Activated naive CD8-positive, alpha-beta T cell (primary cell): ENCODE measurements around the gene PRKCB.

Source experiments
- H3K27ac Mint-ChIP-seq: one replicate; pipeline ENCODE4 v1.8.0; 2021; ENCODE audit warnings: mixed read lengths
- H3K27me3 Mint-ChIP-seq: one replicate; pipeline ENCODE4 v1.8.0; 2021; ENCODE audit warnings: mixed read lengths
- H3K36me3 Mint-ChIP-seq: one replicate; pipeline ENCODE4 v1.8.0; 2021; ENCODE audit warnings: mixed read lengths
- H3K4me1 Mint-ChIP-seq: one replicate; pipeline ENCODE4 v1.8.0; 2021; ENCODE audit warnings: low read depth, mixed read lengths
- H3K4me3 Mint-ChIP-seq: one replicate; pipeline ENCODE4 v1.8.0; 2021; ENCODE audit warnings: mild to moderate bottlenecking, mixed read lengths
- H3K9me3 Mint-ChIP-seq: one replicate; pipeline ENCODE4 v1.8.0; 2021; ENCODE audit warnings: low read depth, mixed read lengths

Gene PRKCB

GRCh38 chr16:24152826-24153225 lies 317.0 kb downstream of the PRKCB start:
- Mint-ChIP-seq H3K36me3 (peaks cover 16% of the 10 kb centered on the region), H3K4me1 (peaks cover 46% of the 10 kb centered on the region), H3K9me3 (no peaks in the 10 kb centered on the region), H3K27ac (no peak overlapping the region), H3K4me3 (no peak overlapping the region), H3K27me3 (no peaks in the 10 kb centered on the region)

GRCh38 chr16:24156777-24157176 lies 321.0 kb downstream of the PRKCB start:
- no peak overlapping the region for H3K4me3 Mint-ChIP-seq
- H3K27ac Mint-ChIP-seq, result no peak overlapping the region
- H3K36me3 Mint-ChIP-seq, result peaks cover 20% of the 10 kb centered on the region
- H3K9me3 Mint-ChIP-seq, result no peaks in the 10 kb centered on the region
- no peaks in the 10 kb centered on the region for H3K27me3 Mint-ChIP-seq
- H3K4me1 Mint-ChIP-seq, result peaks cover 18% of the 10 kb centered on the region

GRCh38 chr16:24163935-24164334 lies 328.2 kb downstream of the PRKCB start:
- H3K4me3 Mint-ChIP-seq, result no peak overlapping the region
- H3K36me3 Mint-ChIP-seq, result peaks cover 14% of the 10 kb centered on the region
- H3K4me1 Mint-ChIP-seq, result peaks cover 4% of the 10 kb centered on the region
- H3K27ac Mint-ChIP-seq, result no peak overlapping the region
- H3K27me3 Mint-ChIP-seq, result no peaks in the 10 kb centered on the region
- no peaks in the 10 kb centered on the region for H3K9me3 Mint-ChIP-seq

DNA sequence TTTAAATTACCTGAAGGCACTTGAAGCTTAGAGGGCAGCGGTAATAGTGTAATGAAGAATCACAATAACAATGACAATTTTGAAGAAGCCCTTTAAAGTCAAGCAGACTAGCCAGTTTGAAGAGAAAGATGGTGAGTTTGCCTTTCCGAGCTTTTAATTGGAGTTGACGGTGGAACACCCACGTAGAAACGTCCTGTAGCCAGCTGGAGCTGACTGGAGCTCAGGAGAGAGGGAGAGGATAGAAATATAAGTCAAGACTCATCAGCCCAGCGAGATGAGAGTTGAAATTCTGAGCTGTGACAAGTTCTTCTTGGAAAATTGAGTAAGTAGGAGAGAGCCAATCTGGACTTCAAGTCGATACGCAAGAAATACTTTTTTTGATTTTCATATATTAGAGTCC lies 328.6 kb downstream of the PRKCB start:
- peaks cover 4% of the 10 kb centered on the region for H3K4me1 Mint-ChIP-seq
- no peak overlapping the region for H3K27ac Mint-ChIP-seq
- H3K9me3 Mint-ChIP-seq, result no peaks in the 10 kb centered on the region
- H3K27me3 Mint-ChIP-seq, result no peaks in the 10 kb centered on the region
- H3K4me3 Mint-ChIP-seq, result no peak overlapping the region
- H3K36me3 Mint-ChIP-seq, result peaks cover 13% of the 10 kb centered on the region

DNA sequence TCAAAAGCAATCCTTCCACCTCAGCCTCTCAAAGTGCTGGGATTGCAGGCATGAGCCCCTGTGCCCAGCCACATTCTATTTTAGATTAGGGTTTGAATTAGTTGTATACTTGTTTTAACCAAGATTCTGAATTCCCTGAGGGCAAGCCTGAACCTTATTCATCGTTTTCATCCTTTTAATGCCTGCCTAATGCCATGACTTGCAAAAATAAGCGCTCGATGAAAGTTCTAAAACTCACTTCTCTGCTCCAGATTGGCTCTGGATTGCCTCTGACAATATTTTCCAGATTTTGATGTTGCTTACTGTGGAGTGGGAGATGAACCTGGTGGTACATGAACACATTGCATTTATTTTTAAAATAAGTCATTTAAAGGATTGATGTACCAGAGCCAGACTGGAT lies 329.5 kb downstream of the PRKCB start:
- Mint-ChIP-seq H3K36me3 (peaks cover 13% of the 10 kb centered on the region), H3K27ac (no peak overlapping the region), H3K4me3 (no peak overlapping the region), H3K27me3 (no peaks in the 10 kb centered on the region), H3K4me1 (peaks cover 4% of the 10 kb centered on the region), H3K9me3 (no peaks in the 10 kb centered on the region)

DNA sequence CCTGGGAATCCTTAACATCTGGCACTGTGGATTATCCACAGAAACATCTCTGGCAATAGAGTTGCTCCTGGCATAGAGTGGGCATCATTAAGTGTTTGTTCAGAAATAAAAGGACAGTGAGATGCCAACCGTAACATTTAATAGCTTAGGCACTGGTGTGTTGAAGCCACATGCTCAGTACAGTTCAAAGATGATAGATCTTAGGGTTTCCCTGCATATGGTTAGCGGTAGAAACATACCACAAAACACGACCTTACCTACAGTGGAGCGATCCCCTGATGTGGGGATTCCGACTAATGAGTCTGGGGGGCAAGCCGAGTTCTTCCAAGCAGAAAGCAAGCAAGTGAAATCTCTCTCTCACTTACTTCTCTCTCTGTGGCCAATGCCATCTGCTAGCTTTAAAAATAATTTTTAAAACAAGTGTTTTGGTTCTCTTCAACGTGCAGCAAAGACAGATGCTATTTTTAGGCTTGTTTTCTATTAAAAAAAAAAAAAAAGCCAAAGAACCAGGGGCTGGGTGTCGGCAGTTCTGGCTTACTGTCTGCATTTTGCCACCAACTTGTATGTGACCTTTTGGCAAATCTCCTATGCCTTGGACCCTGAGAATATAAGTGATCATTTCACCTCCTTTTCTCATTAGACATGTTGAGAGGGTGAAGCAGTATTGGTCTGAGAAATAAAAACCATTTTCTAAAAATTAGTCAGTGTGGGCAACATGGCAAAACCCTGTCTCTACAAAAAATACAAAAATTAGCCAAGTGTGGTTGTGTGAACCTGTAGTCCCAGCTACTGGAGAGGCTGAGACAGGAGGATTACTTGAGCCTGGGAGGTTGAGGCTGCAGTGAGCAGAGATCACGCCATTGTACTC lies 331.1 kb downstream of the PRKCB start:
- Mint-ChIP-seq H3K27ac (peak overlapping the region; percentile 37), H3K36me3 (peaks cover 13% of the 10 kb centered on the region), H3K9me3 (no peaks in the 10 kb centered on the region), H3K4me1 (peaks cover 4% of the 10 kb centered on the region), H3K4me3 (no peak overlapping the region), H3K27me3 (no peaks in the 10 kb centered on the region)

DNA sequence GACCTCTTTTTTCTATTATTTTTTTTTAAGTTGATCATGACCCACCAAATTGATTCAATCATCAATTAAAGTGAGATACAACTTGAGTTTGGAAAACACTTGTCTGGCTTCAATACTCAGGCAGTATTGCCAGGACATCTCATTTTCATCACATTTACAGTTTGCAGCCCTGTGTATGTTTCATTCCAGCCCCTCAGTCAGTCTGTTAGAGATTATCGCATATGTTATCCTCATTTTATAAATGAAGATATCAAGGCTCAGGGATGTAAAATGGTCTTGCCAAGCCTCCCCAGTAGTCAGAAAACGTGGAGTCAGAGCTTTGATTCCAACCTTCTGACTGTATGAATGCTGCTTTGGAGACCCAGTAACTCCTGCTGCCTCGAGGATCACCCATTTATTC lies 333.1 kb downstream of the PRKCB start:
- peaks cover 4% of the 10 kb centered on the region for H3K4me1 Mint-ChIP-seq
- H3K27ac Mint-ChIP-seq, result no peak overlapping the region
- H3K4me3 Mint-ChIP-seq, result no peak overlapping the region
- H3K36me3 Mint-ChIP-seq, result peaks cover 14% of the 10 kb centered on the region
- H3K9me3 Mint-ChIP-seq, result no peaks in the 10 kb centered on the region
- no peaks in the 10 kb centered on the region for H3K27me3 Mint-ChIP-seq

- peaks cover 4% of the 10 kb centered on the region for H3K4me1 Mint-ChIP-seq
- H3K9me3 Mint-ChIP-seq, result no peaks in the 10 kb centered on the region
- H3K36me3 Mint-ChIP-seq, result peaks cover 16% of the 10 kb centered on the region
- no peaks in the 10 kb centered on the region for H3K27me3 Mint-ChIP-seq
- H3K27ac Mint-ChIP-seq, result no peak overlapping the region
- no peak overlapping the region for H3K4me3 Mint-ChIP-seq
Observed at GRCh38 chr16:24170407-24170806, 334.6 kb downstream of the PRKCB start.

DNA sequence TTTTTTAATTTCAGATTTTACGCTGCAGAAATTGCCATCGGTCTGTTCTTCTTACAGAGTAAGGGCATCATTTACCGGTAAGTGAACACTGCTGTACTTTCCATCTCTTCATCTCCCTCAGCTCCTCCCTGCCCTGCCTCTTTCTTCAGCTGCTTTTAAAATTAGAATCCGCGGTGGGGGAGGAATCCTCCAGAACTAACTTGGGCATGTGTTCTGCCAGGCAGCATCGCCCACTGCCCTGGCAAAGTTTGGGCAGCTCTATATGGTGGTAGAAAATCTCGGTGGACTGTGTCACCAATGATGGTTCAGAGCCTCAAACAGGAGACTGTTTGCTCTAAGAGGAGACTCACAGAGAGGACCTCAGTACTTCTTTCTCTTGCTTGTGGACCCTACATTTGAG lies 338.7 kb downstream of the PRKCB start:
- H3K27ac Mint-ChIP-seq, result no peak overlapping the region
- H3K4me1 Mint-ChIP-seq, result no peaks in the 10 kb centered on the region
- no peak overlapping the region for H3K4me3 Mint-ChIP-seq
- no peaks in the 10 kb centered on the region for H3K9me3 Mint-ChIP-seq
- no peaks in the 10 kb centered on the region for H3K27me3 Mint-ChIP-seq
- H3K36me3 Mint-ChIP-seq, result peaks cover 28% of the 10 kb centered on the region

DNA sequence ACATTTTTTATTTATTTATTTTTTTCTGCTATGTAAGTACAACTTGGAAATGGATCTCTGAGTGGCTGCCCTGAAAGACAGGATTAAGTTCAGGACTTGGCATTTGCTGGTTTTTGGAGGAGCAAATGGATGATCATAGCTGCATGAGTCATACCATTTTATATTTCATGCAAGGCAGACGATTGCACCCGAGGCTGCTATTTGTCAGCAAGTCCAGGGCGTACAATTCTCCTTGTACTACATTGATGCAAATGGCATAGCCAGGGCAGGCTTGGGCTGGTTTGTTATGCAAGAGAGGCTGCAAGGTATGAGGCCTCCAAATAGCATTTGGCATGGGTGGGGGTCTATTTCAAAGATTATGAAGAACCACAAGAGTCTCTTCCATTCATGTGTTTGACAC lies 339.2 kb downstream of the PRKCB start:
- H3K27me3 Mint-ChIP-seq, result no peaks in the 10 kb centered on the region
- H3K4me1 Mint-ChIP-seq, result no peaks in the 10 kb centered on the region
- no peak overlapping the region for H3K4me3 Mint-ChIP-seq
- H3K36me3 Mint-ChIP-seq, result peaks cover 28% of the 10 kb centered on the region
- no peaks in the 10 kb centered on the region for H3K9me3 Mint-ChIP-seq
- no peak overlapping the region for H3K27ac Mint-ChIP-seq

DNA sequence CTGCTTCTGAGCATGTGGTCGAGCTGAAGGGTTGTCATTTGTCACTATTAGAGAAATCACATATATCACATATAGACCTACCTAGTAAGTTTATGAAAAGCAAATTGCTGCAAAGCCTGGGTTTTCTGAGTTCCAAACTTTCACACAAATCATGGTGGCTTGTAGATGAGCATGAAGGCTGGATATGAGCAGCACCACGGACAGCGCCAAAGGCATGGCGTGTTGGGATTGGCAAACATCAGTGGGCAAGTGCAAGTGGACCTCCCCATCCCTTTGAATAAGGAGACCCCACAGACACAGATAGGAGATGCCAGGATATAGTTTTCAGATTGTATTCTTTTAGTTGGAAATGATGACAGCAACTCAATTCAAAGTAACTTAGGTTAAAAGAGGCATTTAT lies 342.7 kb downstream of the PRKCB start:
- Mint-ChIP-seq H3K27me3 (no peaks in the 10 kb centered on the region), H3K36me3 (peaks cover 32% of the 10 kb centered on the region)

DNA sequence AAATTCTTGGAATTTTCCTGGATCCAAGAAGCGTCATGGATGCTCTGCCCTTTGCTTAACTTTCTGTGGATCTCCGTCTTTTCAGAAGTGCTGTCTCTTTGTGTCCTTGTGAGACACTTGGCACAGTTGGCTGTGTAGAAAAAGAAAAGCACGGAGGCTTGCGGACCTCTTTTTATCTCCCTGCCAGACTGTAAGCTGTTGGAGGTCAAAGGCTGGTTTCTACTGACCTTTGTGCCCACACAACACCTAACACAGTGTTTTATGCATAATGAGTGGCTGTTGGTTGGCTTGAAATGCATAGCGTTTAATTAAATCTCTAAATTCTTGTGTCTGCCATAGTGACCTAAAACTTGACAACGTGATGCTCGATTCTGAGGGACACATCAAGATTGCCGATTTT lies 344.7 kb downstream of the PRKCB start:
- H3K9me3 Mint-ChIP-seq, result no peaks in the 10 kb centered on the region
- H3K4me1 Mint-ChIP-seq, result no peaks in the 10 kb centered on the region
- no peaks in the 10 kb centered on the region for H3K27me3 Mint-ChIP-seq
- H3K4me3 Mint-ChIP-seq, result no peak overlapping the region
- H3K27ac Mint-ChIP-seq, result no peak overlapping the region
- peaks cover 24% of the 10 kb centered on the region for H3K36me3 Mint-ChIP-seq

More for the DNA sequence above, 342.7 kb downstream of the PRKCB start:
- Mint-ChIP-seq H3K4me1 (no peaks in the 10 kb centered on the region), H3K27ac (no peak overlapping the region), H3K9me3 (no peaks in the 10 kb centered on the region), H3K4me3 (no peak overlapping the region)

- Mint-ChIP-seq H3K4me1 (peaks cover 10% of the 10 kb centered on the region), H3K27ac (no peak overlapping the region), H3K36me3 (peaks cover 15% of the 10 kb centered on the region), H3K27me3 (no peaks in the 10 kb centered on the region), H3K4me3 (no peak overlapping the region), H3K9me3 (no peaks in the 10 kb centered on the region)
Observed at GRCh38 chr16:24188021-24188542, 352.3 kb downstream of the PRKCB start.

DNA sequence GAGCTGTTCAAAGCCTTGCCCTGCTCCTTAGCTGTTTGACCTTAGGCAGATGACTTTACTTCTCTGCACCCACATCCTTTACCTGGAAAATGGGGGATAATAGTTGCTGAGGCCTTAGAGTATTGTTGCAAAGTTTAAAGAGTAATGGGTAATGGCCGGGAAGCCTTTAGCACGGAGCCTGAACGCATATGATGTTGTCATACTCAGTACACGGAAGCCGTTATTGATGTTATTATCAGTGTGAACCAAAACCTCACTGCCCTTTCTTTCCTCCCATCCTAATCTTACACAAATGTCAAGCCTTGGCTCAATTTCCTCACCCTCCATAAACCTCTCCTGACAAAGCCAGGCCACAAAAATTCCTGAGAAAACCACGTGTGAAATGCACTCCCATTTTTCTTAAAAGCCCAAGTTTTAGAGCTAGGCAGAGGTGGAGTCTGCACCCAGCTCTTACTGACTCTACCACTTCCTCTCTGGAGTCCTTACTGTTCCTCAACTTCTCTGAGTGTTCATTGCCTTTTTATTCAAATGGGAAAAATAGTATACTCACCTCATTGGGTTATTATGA lies 353.1 kb downstream of the PRKCB start:
- Mint-ChIP-seq H3K27me3 (no peaks in the 10 kb centered on the region), H3K27ac (peak overlapping the region; percentile 69), H3K9me3 (no peaks in the 10 kb centered on the region), H3K36me3 (peaks cover 14% of the 10 kb centered on the region), H3K4me1 (peaks cover 10% of the 10 kb centered on the region), H3K4me3 (no peak overlapping the region)

DNA sequence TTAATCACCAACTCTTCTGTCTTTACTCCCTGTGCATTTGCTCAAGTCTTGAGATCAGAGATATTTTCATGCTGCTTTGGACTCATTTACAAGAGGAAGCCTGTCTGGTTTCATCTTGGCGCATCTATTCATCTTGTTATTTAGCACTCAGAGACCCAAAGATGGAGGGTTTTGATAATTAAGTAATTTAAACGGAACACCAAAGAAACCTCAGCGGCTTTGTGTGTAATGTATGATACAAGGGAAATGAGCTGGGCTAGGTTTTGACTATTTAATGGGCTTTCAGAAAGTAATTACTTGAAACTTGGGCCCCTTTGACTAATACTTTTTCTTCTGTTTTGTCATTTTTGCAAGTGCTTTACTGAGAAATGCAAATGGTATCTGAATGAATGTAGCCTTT lies 354.2 kb downstream of the PRKCB start:
- Mint-ChIP-seq H3K4me1 (peaks cover 10% of the 10 kb centered on the region), H3K4me3 (peak overlapping the region; percentile 31), H3K27ac (peak overlapping the region; percentile 77), H3K27me3 (no peaks in the 10 kb centered on the region), H3K36me3 (peaks cover 14% of the 10 kb centered on the region), H3K9me3 (no peaks in the 10 kb centered on the region)
